22Rv1 (cell line): ENCODE data around the gene ADO.

ENCODE experiments used
- H3K27ac ChIP-seq: fragments of 450-650 bp; 2 replicates; pipeline ENCODE4 v1.5.1; 2017
- ZFX ChIP-seq: fragments of 450-650 bp; IDR thresholded peaks from 2 replicates; pipeline ENCODE4 v1.6.1; 2017; ENCODE audit warnings: antibody characterized with exemption, borderline replicate concordance
- TF ChIP-seq, protein P1 (sequence below): fragments of 450-650 bp; IDR thresholded peaks from 2 replicates; pipeline ENCODE4 v1.5.1; 2017; ENCODE audit warnings: mild to moderate bottlenecking

Gene ADO

DNA sequence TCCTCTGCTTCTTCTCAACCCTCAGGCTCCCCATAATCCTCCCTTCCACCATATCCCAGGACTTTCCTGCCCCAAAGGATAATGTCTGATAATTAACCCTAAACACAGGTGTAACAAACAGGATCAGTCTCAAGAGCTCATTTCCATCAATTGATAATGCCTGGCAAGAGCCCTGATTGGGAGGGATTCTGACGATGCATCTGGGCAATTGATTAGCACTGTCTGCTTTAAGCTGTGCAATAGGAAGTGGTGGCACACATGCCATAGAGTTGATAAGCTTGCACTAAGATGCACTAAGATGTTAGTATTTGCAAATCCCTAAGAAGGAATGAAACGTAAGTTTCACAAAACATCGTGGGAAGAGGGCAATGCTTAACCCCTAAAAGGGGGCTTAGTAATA is 39.1 kb downstream of the ADO start:
- TF ChIP-seq, protein P1, sequence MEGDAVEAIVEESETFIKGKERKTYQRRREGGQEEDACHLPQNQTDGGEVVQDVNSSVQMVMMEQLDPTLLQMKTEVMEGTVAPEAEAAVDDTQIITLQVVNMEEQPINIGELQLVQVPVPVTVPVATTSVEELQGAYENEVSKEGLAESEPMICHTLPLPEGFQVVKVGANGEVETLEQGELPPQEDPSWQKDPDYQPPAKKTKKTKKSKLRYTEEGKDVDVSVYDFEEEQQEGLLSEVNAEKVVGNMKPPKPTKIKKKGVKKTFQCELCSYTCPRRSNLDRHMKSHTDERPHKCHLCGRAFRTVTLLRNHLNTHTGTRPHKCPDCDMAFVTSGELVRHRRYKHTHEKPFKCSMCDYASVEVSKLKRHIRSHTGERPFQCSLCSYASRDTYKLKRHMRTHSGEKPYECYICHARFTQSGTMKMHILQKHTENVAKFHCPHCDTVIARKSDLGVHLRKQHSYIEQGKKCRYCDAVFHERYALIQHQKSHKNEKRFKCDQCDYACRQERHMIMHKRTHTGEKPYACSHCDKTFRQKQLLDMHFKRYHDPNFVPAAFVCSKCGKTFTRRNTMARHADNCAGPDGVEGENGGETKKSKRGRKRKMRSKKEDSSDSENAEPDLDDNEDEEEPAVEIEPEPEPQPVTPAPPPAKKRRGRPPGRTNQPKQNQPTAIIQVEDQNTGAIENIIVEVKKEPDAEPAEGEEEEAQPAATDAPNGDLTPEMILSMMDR, result no peak
- TF ChIP-seq ZFX, result no peak
- no peak overlapping the region for H3K27ac ChIP-seq

DNA sequence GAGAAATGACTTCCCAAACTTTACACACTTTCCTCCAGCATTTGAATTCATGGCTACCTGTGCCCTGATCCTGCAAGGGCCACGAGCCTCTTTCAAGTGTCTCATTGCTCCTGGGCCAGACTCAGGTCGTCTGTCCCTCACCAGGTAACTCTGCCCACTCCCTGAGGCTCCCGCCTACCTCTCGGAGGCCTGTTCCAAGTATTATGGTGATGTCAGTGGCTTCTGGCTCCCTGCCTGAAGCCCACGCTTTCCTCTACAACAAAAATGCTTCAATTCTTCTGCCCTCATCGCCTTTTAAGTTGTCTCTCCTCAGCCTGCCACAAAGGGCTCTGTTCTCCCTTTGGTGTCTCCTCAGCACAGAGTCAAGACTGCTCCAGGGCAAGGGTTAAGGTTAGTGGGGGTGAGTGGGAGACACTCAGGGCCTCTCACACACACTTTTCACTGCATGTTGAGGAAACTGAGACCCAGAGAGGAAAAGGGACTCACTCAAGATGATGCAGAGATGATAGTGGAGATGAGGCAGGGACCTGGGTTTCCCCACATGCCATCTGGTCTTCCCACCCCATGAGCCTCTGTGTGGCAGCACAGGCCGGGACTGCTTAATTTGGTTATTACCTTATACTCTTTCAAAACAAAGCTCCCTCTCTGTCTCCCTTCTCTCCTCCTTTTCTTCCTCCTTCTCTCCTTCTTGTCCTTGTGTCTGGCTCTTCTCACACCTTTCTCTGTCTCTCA is 39.9 kb downstream of the ADO start:
- H3K27ac ChIP-seq, result no peak overlapping the region
- TF ChIP-seq ZFX, result no peak
- TF ChIP-seq, protein P1, result no peak

DNA sequence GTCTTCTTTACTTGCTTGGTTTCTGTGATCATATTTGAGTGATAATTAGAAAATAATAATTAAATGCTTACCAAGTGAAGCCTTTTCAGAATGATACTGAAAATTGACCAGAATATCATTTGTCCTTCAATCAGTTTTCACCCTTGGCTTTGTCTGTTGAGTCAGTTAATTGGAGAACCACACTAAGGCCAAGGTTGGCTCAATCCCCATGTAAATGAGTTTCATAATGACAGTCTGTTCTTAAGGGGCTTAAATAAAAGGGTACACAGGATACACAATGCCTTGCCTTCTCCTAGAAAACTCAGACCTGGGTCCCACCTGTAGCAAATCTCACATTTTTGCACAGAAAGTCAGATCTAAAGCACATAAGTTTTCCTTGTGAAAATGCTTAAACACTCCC is 42.9 kb downstream of the ADO start:
- H3K27ac ChIP-seq, result no peak overlapping the region

DNA sequence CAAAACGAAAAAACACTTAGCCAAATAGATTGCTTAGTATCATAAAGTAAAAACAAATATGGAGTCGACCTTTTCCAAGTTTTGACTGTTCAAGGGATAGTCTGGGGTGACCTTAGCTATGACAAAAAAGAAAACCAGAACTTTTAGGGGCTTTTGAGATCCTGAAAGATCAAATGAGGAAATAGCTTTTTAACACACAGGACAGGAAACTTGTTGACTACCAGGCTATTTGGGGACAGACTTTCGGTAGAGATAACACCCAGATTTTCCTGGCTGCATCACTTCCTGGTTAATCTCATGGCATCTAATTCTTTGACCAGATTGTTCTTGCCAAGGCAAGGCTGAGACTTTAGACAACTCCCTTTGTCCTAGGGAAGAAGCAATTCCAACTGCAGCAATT is 46.1 kb downstream of the ADO start:
- TF ChIP-seq, protein P1, result no peak
- TF ChIP-seq ZFX, result no peak
- no peak overlapping the region for H3K27ac ChIP-seq

More for the DNA sequence above, 42.9 kb downstream of the ADO start:
- no peak for TF ChIP-seq ZFX
- TF ChIP-seq, protein P1, result no peak

DNA sequence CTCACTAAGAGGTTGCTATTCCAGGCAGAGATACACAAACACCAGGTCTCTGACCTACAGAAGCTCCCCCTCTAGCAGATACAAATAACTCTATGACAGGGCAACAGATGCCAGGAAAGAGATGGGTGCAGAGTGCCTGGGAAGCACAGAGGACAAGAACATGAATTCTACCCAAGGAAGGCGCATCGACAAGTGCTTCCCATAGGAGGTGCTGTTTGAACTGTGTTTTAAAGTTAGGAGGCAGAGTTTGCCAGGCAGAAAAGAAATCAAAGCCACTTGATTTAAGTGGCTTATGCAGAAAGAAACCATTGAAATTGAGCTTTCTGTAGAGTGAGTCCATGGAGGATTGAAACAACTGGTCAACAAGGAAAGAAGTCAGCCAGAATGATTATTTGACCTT is 46.9 kb downstream of the ADO start:
- H3K27ac ChIP-seq, result no peak overlapping the region
- TF ChIP-seq, protein P1, result peak; percentile 29
- no peak for TF ChIP-seq ZFX

DNA sequence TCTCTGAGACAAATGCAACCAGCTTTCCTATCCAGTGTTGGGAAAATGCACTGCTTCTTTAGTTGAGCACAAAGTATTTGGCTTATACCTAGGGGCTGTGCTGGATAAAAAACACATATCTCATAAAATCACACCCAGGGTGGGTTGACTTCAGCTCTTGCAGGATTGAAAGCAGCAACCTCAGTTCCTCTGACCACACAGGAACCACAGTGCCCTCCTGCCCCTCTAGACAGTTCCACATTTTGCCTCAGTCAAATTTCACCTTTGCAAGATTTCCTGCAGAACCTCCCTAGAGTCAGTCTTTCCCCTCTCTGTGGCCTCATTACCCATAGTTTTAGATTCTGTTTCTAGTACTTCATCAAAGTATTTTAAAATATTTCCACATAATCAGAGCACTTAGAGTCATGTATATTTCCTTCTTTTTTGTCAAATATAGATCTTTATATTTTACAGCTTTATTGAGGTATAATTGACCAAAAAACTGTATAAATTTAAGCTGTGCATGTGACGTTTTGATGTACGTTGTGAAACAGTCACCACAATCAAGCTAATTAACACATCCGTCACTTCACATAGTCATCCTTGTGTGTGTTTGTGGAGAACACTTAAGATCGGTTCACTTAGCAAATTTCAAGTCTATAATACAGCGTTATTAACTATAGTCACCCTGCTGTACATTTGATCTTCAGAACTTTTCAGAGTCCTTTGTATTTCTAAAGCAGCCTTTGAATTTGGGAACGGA is 48.6 kb downstream of the ADO start:
- H3K27ac ChIP-seq, result no peak overlapping the region
- TF ChIP-seq, protein P1, result no peak
- no peak for TF ChIP-seq ZFX

DNA sequence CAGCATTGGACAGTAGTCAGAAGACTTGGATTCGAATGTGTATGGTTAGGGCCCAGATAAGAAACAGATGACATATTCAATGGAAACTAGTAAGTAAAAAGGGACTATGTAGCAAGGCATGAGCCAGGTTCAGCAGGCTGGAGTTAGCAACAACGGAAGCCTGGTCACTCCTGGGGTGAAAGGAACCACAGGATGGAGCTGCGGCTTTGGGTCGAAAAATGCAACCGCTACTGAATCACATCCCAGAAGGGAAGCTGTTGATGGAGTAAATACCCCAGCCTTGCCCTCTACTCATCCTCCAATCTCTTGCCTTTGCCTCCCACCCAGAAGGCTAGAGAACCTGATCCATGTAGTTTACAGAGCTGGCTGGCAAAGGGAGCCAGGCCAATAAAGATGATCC is 49.2 kb downstream of the ADO start:
- TF ChIP-seq ZFX, result no peak
- TF ChIP-seq, protein P1, result no peak
- H3K27ac ChIP-seq, result no peak overlapping the region
